GM19372 (cell line): ENCODE data around the gene LGALS4.
"Not testable (repeated sequence)": the region's sequence is repeated elsewhere in the genome, so short reads cannot be mapped to it uniquely, and the experiment has no call there.

Experiments
- ATAC-seq: cut with Tn5 transposase; IDR thresholded peaks from one replicate; pipeline ENCODE4 v1.9.1; 2021; ENCODE audit warnings: mild to moderate bottlenecking, low read depth, moderate library complexity; ENCODE audit not compliant: unreplicated experiment

LGALS4 gene

GRCh38 chr19:38812841-38813320, at the start of gene LGALS4:
LGALS4 (minus strand) TSS chr19:38812945; CDS start chr19:38812886, 59 bp downstream.
- no peak for ATAC-seq

- ATAC-seq: no peak
Measured at GRCh38 chr19:38861368-38861767, 48.6 kb upstream of the LGALS4 start.

- not testable (repeated sequence) for ATAC-seq
Measured at GRCh38 chr19:38859631-38860204, 47.0 kb upstream of the LGALS4 start.

- ATAC-seq: no peak
Measured at GRCh38 chr19:38856813-38857212, 44.1 kb upstream of the LGALS4 start.

GRCh38 chr19:38855751-38856150, 43.0 kb upstream of the LGALS4 start:
- ATAC-seq: not testable (repeated sequence)

- ATAC-seq: not testable (repeated sequence)
Measured at GRCh38 chr19:38854961-38855360, 42.2 kb upstream of the LGALS4 start.

GRCh38 chr19:38853214-38853613, 40.5 kb upstream of the LGALS4 start:
- no peak for ATAC-seq

GRCh38 chr19:38852231-38853044, 39.7 kb upstream of the LGALS4 start:
- no peak for ATAC-seq

GRCh38 chr19:38851622-38852230, 39.0 kb upstream of the LGALS4 start:
- ATAC-seq: peak; percentile 16

- no peak for ATAC-seq
Measured at GRCh38 chr19:38850976-38851621, 38.4 kb upstream of the LGALS4 start.

- ATAC-seq: peak; percentile 63
Measured at GRCh38 chr19:38850436-38850975, 37.8 kb upstream of the LGALS4 start.

GRCh38 chr19:38849860-38850435, 37.2 kb upstream of the LGALS4 start, which contains the start of gene HNRNPL:
HNRNPL (minus strand) TSS chr19:38849986; CDS start chr19:38849966, 20 bp downstream.
- ATAC-seq: peak; percentile 55

- peak; percentile 31 for ATAC-seq
Measured at GRCh38 chr19:38849147-38849859, 36.6 kb upstream of the LGALS4 start.

GRCh38 chr19:38848299-38849146, 35.8 kb upstream of the LGALS4 start:
- no peak for ATAC-seq

- no peak for ATAC-seq
Measured at GRCh38 chr19:38846097-38846496, 33.4 kb upstream of the LGALS4 start.

- ATAC-seq: no peak
Measured at GRCh38 chr19:38845374-38846024, 32.8 kb upstream of the LGALS4 start.

- ATAC-seq: no peak
Measured at GRCh38 chr19:38844093-38844686, 31.4 kb upstream of the LGALS4 start.
